Retina (tissue), 1 donor: Measurements from ENCODE around the gene PTPRD.
"Not testable (repeated sequence)": the region's sequence is repeated elsewhere in the genome, so short reads cannot be mapped to it uniquely, and the experiment has no call there.

Source experiments
- DNase-seq: peaks from one replicate; pipeline ENCODE4 v3.0.0-alpha.2; 2016

Gene PTPRD

DNA sequence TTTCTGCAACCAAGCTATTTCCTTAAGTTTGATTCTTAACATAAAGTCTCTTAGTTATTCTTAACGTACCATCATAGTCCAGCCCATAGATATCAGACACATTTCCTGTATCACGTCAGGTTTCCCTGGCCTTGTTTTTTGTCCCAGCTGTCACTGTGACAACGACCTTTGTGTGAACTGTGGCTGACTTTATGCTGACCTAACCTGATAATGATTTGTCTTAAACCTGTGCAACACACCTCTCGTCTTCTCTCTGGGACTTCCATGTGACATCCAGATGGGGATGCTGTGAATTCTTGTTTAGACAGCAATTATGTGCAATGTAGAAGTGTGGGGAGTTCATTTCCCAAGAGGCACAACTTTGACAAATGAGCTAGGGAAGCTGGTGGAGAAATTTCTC, 662.8 kb downstream of the PTPRD start:
- DNase-seq: no peak

GRCh38 chr9:9949368-9949767, 663.4 kb downstream of the PTPRD start:
- DNase-seq: no peak

DNA sequence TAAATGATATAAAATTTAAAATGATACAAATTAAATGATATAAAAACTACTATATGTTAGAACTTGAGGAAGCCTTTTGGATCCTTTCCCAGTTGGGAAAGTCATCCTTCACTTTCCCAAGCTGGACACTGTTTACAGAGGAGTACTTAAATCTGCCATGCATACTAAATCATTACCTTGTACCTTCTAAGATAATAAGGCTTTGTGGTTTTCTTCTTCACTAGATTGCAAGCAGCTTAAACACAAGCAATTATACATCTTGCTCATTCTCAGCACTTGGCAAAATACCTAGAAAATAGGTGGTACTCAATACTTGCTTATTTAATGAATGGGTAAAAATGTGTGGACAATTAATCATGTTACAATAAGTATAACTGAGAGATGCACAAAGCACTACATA, 666.8 kb downstream of the PTPRD start:
- no peak for DNase-seq

- DNase-seq: peak; percentile 82
Observed at GRCh38 chr9:9942764-9943424, 669.9 kb downstream of the PTPRD start.

GRCh38 chr9:9938432-9938831, 674.4 kb downstream of the PTPRD start:
- DNase-seq: no peak

DNA sequence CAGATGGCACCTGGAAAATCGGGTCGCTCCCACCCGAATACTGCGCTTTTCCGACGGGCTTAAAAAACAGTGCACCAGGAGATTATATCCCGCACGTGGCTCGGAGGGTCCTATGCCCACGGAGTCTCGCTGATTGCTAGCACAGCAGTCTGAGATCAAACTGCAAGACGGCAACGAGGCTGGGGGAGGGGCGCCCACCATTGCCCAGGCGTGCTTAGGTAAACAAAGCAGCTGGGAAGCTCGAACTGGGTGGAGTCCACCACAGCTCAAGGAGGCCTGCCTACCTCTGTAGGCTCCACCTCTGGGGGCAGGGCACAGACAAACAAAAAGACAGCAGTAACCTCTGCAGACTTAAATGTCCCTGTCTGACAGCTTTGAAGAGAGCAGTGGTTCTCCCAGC, 681.3 kb downstream of the PTPRD start:
- DNase-seq: not testable (repeated sequence)

GRCh38 chr9:9924376-9924775, 688.4 kb downstream of the PTPRD start:
- DNase-seq: no peak

- no peak for DNase-seq
Observed at GRCh38 chr9:9921805-9922204, 691.0 kb downstream of the PTPRD start.

- peak; percentile 58 for DNase-seq
Observed at GRCh38 chr9:9920425-9921060, 692.3 kb downstream of the PTPRD start.

DNA sequence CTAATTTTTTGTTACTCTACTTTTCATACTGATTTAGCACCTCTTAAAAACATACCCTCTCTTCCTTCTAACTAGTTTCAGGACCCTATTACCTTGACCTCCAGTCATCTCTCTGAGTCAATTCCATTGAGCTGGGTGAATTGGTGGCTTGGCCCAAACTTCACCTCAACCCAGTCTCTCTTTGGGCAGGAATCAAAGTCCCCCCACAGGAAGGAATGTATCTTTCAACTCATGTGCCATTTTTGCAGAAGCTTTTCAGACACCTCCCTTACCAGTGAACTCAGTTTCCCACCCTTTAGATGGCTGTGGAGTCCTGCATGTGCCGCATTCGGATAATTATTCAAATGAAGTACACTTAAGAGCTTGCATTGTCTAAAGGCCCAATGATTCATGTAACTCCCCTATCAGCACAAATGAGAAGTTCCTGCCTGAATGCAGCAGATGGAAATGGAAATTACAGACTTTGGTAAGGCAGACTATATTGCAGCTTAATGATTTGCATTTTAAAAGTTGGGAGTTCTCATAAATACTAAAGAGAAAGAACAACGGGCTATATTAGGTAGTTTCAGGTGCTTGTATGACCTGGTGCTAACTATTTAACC, 693.5 kb downstream of the PTPRD start:
- DNase-seq: no peak

DNA sequence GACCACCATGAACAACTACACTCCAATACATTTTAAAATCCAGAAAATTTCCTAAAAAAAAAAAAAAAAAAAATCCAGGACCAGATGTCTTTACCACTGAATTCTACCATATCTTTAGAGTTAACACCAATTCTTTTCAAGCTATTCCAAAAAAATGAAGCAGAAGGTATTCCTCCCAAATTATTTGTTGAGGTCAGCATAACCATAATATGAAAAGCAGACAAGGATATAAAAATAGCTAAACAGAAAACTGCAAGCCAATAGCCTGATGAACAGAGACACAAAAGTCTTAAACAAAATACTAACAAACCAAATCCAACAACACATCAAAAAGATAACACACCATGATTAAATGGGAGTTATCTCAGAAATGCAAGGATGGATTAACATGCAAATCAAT, 695.4 kb downstream of the PTPRD start:
- no peak for DNase-seq

GRCh38 chr9:9914174-9914573, 698.6 kb downstream of the PTPRD start:
- DNase-seq: no peak

GRCh38 chr9:9913276-9913832, 699.4 kb downstream of the PTPRD start:
- DNase-seq: no peak

DNA sequence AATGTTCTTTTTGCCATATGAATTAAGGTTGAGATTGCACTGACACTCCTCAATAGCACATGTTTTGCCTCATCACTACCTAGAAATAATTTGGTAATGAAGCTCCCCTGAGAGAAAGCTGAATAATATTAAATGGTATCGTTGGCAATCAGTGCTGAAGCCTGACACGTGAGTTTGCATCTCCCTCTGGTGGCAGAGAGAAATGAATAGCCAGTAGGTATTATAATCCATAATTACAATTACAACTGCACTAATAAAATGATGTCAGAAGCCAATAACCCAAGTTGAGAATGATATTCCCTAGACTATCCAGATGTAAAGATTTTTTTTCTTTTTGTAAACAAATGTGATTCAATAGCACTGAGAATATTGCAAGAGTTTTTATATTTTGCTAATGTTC, 700.3 kb downstream of the PTPRD start:
- DNase-seq: no peak

- DNase-seq: no peak
Observed at GRCh38 chr9:9905736-9906135, 707.1 kb downstream of the PTPRD start.

DNA sequence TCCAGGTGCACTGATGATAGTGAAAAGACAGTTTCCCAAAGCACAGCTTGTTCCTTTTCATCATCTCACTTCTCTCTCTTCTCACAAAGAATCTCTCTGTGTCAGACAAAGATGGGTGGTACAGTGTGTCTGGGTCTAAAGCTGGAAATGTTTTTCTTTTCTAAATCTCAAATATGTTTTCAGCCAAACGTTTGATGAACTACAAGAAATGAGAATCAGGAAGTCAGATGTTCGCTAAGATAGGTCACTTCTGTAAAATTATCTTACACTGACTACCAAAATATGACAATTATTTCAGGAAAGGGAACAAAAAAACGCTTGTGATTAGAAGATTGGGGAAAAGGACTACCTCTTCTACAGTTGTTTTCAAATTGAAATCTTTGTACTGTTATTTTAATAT, 708.8 kb downstream of the PTPRD start:
- no peak for DNase-seq

GRCh38 chr9:9901624-9902023, 711.2 kb downstream of the PTPRD start:
- no peak for DNase-seq

- DNase-seq: no peak
Observed at GRCh38 chr9:9893837-9894236, 719.0 kb downstream of the PTPRD start.

- DNase-seq: no peak
Observed at GRCh38 chr9:9892217-9892616, 720.6 kb downstream of the PTPRD start.

- no peak for DNase-seq
Observed at GRCh38 chr9:9881692-9882091, 731.1 kb downstream of the PTPRD start.

- DNase-seq: no peak
Observed at GRCh38 chr9:9874270-9874669, 738.5 kb downstream of the PTPRD start.

DNA sequence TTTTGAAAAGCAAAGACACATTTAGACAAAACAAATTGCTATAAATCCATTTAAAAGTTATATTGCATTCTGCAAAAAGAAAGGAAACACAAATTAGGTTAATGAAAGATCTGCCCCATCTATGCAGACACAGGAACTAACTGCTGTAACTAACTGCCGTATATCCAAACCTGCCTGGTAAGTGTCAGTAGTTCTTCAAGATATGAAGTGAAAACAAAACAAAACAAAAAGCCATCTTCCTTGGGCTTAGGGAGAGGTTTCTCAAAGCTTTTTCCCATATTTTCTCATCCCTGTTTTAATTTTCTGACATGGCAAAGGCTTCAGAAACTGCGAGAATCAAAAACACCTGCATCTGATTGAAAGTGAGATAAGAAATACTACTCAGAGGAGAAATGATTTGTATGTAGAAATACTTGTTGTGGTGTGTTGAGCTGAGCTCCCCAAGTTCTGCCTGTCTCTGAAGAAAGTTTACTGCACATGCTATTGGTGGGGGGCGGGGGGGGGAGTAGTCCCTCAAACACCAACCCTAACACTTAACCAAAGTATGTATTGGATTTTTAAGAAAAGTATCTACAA, 750.5 kb downstream of the PTPRD start:
- no peak for DNase-seq

GRCh38 chr9:9855177-9856078, 757.4 kb downstream of the PTPRD start:
- no peak for DNase-seq
